Mesenchymal stem cell (in vitro differentiated cells and primary cell): Measurements from ENCODE around the gene CRLF1.

ENCODE experiments used
- DNase-seq: peaks from one replicate; pipeline ENCODE4 v3.0.0-alpha.2; 2013
- H2AFZ ChIP-seq: one replicate; pipeline ENCODE4 v1.6.1; 2013; ENCODE audit warnings: low read depth, mild to moderate bottlenecking, control low read depth, inconsistent platforms, low read length, moderate library complexity
- H2AK5ac ChIP-seq: 2 replicates; pipeline ENCODE4 v1.6.1; 2013; ENCODE audit warnings: low read length, moderate library complexity, mild to moderate bottlenecking, inconsistent platforms; ENCODE audit not compliant: severe bottlenecking
- H2BK120ac ChIP-seq: one replicate; pipeline ENCODE4 v1.6.1; 2013; ENCODE audit warnings: low read depth, mild to moderate bottlenecking, inconsistent platforms, low read length, moderate library complexity
- H2BK12ac ChIP-seq, 2 experiments: one replicate each; pipeline ENCODE4 v1.6.1; 2013; ENCODE audit warnings: inconsistent platforms in 2 of 2, low read length in 2 of 2, mild to moderate bottlenecking in 2 of 2, moderate library complexity in 2 of 2, control low read depth in 1 of 2
- H2BK15ac ChIP-seq: one replicate; pipeline ENCODE4 v1.6.1; 2013; ENCODE audit warnings: mild to moderate bottlenecking, low read depth, inconsistent platforms; ENCODE audit not compliant: poor library complexity, severe bottlenecking
- H2BK5ac ChIP-seq: 2 replicates; pipeline ENCODE4 v1.6.1; 2013; ENCODE audit warnings: low read depth, mild to moderate bottlenecking, low read length, control low read depth, inconsistent platforms; ENCODE audit not compliant: poor library complexity, severe bottlenecking
- H3K14ac ChIP-seq, 2 experiments: one replicate each; pipeline ENCODE4 v1.6.1; 2013; ENCODE audit warnings: inconsistent platforms in 2 of 2, low read length in 2 of 2, control low read depth in 1 of 2, mild to moderate bottlenecking in 1 of 2, moderate library complexity in 1 of 2
- H3K18ac ChIP-seq, 2 experiments: one replicate each; pipeline ENCODE4 v1.6.1; 2013; ENCODE audit warnings: inconsistent platforms in 2 of 2, low read length in 2 of 2, control low read depth in 1 of 2, low read depth in 1 of 2, mild to moderate bottlenecking in 1 of 2
- H3K23ac ChIP-seq, 2 experiments: one replicate each; pipeline ENCODE4 v1.6.1; 2013; ENCODE audit warnings: inconsistent platforms in 2 of 2, low read length in 2 of 2, mild to moderate bottlenecking in 2 of 2, moderate library complexity in 2 of 2, control low read depth in 1 of 2
- H3K27ac ChIP-seq: 2 replicates; pipeline ENCODE4 v1.5.1; 2013; ENCODE audit warnings: mild to moderate bottlenecking, moderate library complexity, low read length, control low read depth, inconsistent platforms; ENCODE audit not compliant: poor library complexity, severe bottlenecking
- H3K27me3 ChIP-seq, 2 experiments: 2 replicates each; pipeline versions ENCODE4 v1.6.1 to v1.7.0; 2013; ENCODE audit warnings: low read length in 2 of 2, mild to moderate bottlenecking in 2 of 2, moderate library complexity in 2 of 2, control low read depth in 1 of 2, inconsistent platforms in 1 of 2; ENCODE audit not compliant: control insufficient read depth in 1 of 2, insufficient read depth in 1 of 2
- H3K36me3 ChIP-seq, 2 experiments: 2 replicates each; pipeline versions ENCODE4 v1.6.1 to v1.7.0; 2013; ENCODE audit warnings: low read length in 2 of 2, control low read depth in 1 of 2, inconsistent platforms in 1 of 2, low read depth in 1 of 2, mild to moderate bottlenecking in 1 of 2; ENCODE audit not compliant: insufficient read depth in 2 of 2, control insufficient read depth in 1 of 2
- H3K4ac ChIP-seq, 2 experiments: one replicate each; pipeline ENCODE4 v1.6.1; 2013; ENCODE audit warnings: inconsistent platforms in 2 of 2, low read length in 2 of 2, mild to moderate bottlenecking in 2 of 2, moderate library complexity in 2 of 2, control low read depth in 1 of 2, low read depth in 1 of 2
- H3K4me1 ChIP-seq: 2 replicates; pipeline ENCODE4 v1.6.1; 2013; ENCODE audit warnings: low read depth, low read length, control low read depth; ENCODE audit not compliant: control insufficient read depth, insufficient read depth
- H3K4me2 ChIP-seq: 2 replicates; pipeline ENCODE4 v1.6.1; 2013; ENCODE audit warnings: low read length, mild to moderate bottlenecking, inconsistent platforms; ENCODE audit not compliant: poor library complexity, severe bottlenecking
- H3K4me3 ChIP-seq, 2 experiments: 2 replicates each; pipeline versions ENCODE4 v1.5.1 to v1.7.0; 2013; ENCODE audit warnings: low read length in 2 of 2, mild to moderate bottlenecking in 2 of 2, control low read depth in 1 of 2, low read depth in 1 of 2; ENCODE audit not compliant: insufficient read depth in 1 of 2
- H3K79me1 ChIP-seq: replicated peaks from 2 replicates; pipeline ENCODE4 v1.6.1; 2013; ENCODE audit warnings: mild to moderate bottlenecking, control low read depth, low read length, inconsistent platforms; ENCODE audit not compliant: poor library complexity, severe bottlenecking
- H3K9ac ChIP-seq: 2 replicates; pipeline ENCODE4 v1.7.0; 2013; ENCODE audit warnings: mild to moderate bottlenecking, low read length, moderate library complexity
- H3K9me3 ChIP-seq: 2 replicates; pipeline ENCODE4 v1.7.0; 2013; ENCODE audit warnings: mild to moderate bottlenecking, low read length; ENCODE audit not compliant: control insufficient read depth
- H4K8ac ChIP-seq: one replicate; pipeline ENCODE4 v1.6.1; 2013; ENCODE audit warnings: inconsistent platforms, mild to moderate bottlenecking, low read length, moderate library complexity
- H4K91ac ChIP-seq: one replicate; pipeline ENCODE4 v1.6.1; 2013; ENCODE audit warnings: mild to moderate bottlenecking, low read length, inconsistent platforms
- WGBS: methylation state at CpG from one replicate; pipeline ENCODE4 v1.1.7; 2013; ENCODE audit warnings: mixed read lengths; 5-methylcytosine and 5-hydroxymethylcytosine counted together

The CRLF1 gene

DNA sequence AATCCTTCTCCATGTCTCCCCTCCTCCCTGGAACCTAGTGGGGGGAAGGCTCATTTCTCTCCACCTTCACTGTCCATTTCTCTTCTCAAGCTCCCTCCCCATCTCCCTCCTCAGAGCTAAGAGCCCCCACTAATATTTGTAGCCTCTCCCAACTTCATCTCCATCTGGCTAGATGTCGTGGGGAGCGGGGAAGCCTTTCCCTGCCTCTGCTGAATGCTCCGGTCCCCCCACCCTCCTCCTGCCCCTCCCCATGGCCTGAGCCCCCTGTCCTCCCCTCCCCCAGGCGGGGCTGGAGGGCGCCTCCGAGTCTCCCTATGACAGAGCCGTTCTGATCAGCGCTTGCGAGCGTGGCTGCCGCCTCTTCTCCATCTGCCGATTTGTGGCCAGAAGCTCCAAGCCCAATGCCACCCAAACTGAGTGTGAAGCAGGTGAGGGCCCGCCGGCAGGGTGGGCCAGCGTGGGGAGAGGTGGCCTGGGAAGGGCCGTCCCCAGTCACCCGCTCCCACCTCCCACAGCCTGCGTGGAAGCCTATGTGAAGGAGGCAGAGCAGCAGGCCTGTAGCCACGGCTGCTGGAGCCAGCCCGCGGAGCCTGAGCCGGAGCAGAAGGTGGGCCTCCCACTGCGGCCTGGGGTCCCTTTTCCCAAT lies 7.1 kb upstream of the CRLF1 start:
- 14% methylated on average over 21 of the region's 23 CpGs for WGBS
- H4K8ac ChIP-seq, result no peak overlapping the region
- H3K14ac ChIP-seq, result no peak overlapping the region

DNA sequence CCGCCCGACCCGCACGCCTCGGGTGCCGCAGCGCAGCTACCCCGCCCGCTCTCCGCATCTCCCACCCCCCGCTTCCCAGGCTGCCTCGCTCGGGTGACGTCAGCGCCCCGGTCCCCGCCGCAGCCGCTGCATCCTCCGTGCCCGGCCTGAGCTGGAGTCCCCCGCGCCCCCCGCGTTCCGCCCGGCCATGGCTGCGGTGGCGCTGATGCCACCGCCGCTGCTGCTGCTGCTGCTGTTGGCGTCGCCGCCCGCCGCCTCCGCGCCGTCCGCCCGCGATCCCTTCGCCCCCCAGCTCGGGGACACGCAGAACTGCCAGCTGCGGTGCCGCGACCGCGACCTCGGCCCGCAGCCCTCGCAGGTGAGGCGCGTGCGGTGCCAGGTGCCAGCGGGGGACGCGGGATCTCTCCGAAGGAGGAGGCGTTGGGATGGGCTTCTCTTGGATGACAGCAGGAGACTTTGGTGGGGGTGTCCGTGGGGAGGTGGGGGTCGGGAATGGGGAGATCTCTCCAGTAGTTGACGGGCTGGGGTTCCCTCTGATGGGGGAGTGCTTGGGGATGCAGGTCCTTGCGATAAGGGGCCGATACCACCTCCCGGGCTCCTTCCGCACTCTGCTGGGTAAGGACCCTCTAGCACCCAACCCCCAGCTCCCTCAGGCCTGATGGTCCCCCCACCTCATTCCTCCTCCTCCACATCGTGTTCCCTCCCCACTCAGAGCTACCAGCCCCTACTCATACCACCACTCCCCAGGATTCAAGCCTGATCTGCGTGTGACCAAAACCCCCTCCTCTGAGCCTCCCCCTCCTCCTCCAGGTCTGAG lies 6.4 kb upstream of the CRLF1 start, which contains the start of gene TMEM59L:
TSS of gene TMEM59L (plus strand) at position 99 of the 817 bp plus-strand sequence. CDS start at position 188, 89 bp downstream.
- Histone ChIP-seq H2AFZ (peak within 1 kb of the TSS; percentile 53), H3K23ac (peak within 1 kb of the TSS; percentile 79 to 94), H4K91ac (no peak within 1 kb of the TSS), H3K18ac (peak within 1 kb of the TSS in 1 of 2 experiments; percentile 75), H3K36me3 (no peaks in the 10 kb centered on the region), H3K4ac (peak within 1 kb of the TSS in 1 of 2 experiments; percentile 74), H2BK12ac (peak within 1 kb of the TSS in 1 of 2 experiments; percentile 29), H3K9me3 (peaks cover 5% of the 10 kb centered on the region), H3K4me3 (peak within 1 kb of the TSS; percentile 61 to 66), H2BK15ac (no peak within 1 kb of the TSS), H3K9ac (no peak within 1 kb of the TSS), H2BK5ac (no peak within 1 kb of the TSS), H2BK120ac (no peak within 1 kb of the TSS), H3K14ac (peak within 1 kb of the TSS in 1 of 2 experiments; percentile 87), H3K4me1 (peaks cover 33% of the 10 kb centered on the region), H3K79me1 (no peaks in the 10 kb centered on the region), H3K4me2 (peak within 1 kb of the TSS; percentile 94), H2AK5ac (no peak within 1 kb of the TSS), H3K27me3 (peaks cover 82 to 87% of the 10 kb centered on the region in 2 experiments), H4K8ac (peak within 1 kb of the TSS; percentile 51), H3K27ac (no peak within 1 kb of the TSS)
- 2% methylated on average over 59 of the region's 70 CpGs for WGBS
- no peak for DNase-seq

More for the DNA sequence above, 7.1 kb upstream of the CRLF1 start:
- Histone ChIP-seq H3K36me3 (no peaks in the 10 kb centered on the region), H2AK5ac (no peak overlapping the region), H2AFZ (no peak overlapping the region), H3K18ac (no peak overlapping the region), H3K4ac (no peak overlapping the region), H4K91ac (no peak overlapping the region), H3K9ac (no peak overlapping the region), H3K4me3 (no peak overlapping the region), H2BK12ac (no peak overlapping the region), H3K23ac (no peak overlapping the region), H2BK5ac (no peak overlapping the region), H3K4me2 (no peak overlapping the region), H3K27ac (no peak overlapping the region), H2BK120ac (no peak overlapping the region), H3K9me3 (peaks cover 5% of the 10 kb centered on the region), H3K4me1 (peaks cover 33% of the 10 kb centered on the region), H3K79me1 (no peaks in the 10 kb centered on the region), H2BK15ac (no peak overlapping the region), H3K27me3 (peaks cover 75 to 80% of the 10 kb centered on the region in 2 experiments)
- no peak for DNase-seq

DNA sequence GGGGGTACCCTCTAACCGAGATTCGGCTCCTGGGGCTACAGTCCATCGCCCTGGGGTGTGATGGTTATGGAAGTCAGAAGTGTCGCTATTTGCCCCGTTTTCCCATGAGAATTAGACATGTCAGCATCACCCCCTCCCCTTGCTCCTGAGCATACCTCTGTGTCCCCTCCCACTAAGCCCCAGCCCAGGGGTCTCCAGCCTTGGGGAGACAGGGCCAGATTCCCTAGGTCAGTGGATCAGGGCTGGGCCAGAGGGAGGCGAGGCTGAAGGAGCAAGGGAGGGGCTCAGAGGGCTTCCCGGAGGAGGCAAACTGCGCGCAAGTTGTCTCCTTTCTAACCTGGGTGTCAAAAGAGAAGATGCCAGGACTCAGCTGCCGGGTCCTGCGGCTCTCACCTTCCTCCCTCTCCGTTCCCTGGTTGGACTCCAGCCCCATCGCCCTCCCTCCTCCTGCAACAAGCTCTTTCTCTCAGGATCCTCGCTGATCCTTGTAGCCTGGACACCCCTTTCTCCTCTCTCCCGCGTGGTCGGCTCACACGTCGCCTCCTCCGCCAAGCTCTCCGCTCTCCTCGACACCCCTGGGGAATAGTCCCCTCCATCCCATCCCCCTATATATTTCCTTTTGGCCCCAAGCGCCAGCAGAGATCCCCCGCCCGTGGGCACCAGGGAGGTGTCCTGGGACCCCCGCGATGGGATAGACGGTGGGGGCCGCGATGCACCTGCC lies 5.6 kb upstream of the CRLF1 start:
- H4K8ac ChIP-seq, result no peak overlapping the region
- no peak overlapping the region for H2AFZ ChIP-seq
- no peak overlapping the region for H4K91ac ChIP-seq
- H3K18ac ChIP-seq, result no peak overlapping the region
- no peaks in the 10 kb centered on the region for H3K36me3 ChIP-seq
- H2BK120ac ChIP-seq, result no peak overlapping the region
- no peak overlapping the region for H3K14ac ChIP-seq
- H3K4ac ChIP-seq, result no peak overlapping the region
- H2AK5ac ChIP-seq, result no peak overlapping the region
- no peak overlapping the region for H2BK15ac ChIP-seq
- H3K4me1 ChIP-seq, result peaks cover 39% of the 10 kb centered on the region
- no peaks in the 10 kb centered on the region for H3K79me1 ChIP-seq
- H2BK5ac ChIP-seq, result no peak overlapping the region
- H3K27me3 ChIP-seq, result peaks cover 82 to 87% of the 10 kb centered on the region in 2 experiments
- peak overlapping the region; percentile 61 to 66 for H3K4me3 ChIP-seq
- no peak for DNase-seq
- H3K27ac ChIP-seq, result no peak overlapping the region
- H3K9ac ChIP-seq, result no peak overlapping the region
- H3K9me3 ChIP-seq, result peaks cover 3% of the 10 kb centered on the region
- H3K4me2 ChIP-seq, result peak overlapping the region; percentile 94
- 4% methylated on average over 30 of the region's 30 CpGs for WGBS
- peak overlapping the region in 1 of 2 experiments; percentile 94 for H3K23ac ChIP-seq
- no peak overlapping the region for H2BK12ac ChIP-seq
